SH-SY5Y (cell line): ENCODE data around the gene ALPL.

ENCODE experiments used
- GATA2 ChIP-seq: IDR thresholded peaks from 2 replicates; pipeline ENCODE4 v1.6.1; 2011; ENCODE audit warnings: mild to moderate bottlenecking, low read depth, low read length
- GATA3 ChIP-seq: IDR thresholded peaks from 2 replicates; pipeline ENCODE4 v1.6.1; 2011; ENCODE audit warnings: low read depth, mild to moderate bottlenecking, low read length, moderate library complexity

DNA sequence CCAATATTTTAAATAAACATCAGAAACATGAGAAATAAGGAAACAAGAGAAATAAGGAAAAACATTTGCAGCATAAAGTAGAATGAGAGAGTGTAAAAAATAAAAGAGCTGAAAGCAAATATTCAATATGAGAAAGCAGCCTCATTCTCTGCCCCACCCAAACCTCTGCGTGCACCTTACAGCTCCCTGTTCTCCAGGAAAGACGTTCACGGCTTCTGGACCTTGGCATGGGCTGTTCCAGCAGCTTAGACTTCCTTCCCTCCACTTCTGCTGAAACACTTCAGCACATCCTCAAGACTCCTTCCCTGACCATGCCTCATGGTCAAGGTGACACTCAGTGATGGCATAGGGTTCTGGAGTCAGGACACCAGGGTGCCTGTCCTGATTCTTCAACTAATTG lies 23.3 kb downstream of the ALPL start:
- TF ChIP-seq GATA3 (no peak), GATA2 (no peak)
